Lung (tissue), 12 donors: ENCODE data around the gene DOCK1. TPM values are rescaled to one million over a fixed set of nuclear protein-coding genes. Genes with fewer than 3 reads are reported as not detected.

Experiments used
- ATAC-seq: fragments of 200-7000 bp; cut with Tn5 transposase; one replicate; pipeline ENCODE4 v1.9.1; 2020; ENCODE audit warnings: moderate number of reproducible peaks; ENCODE audit not compliant: insufficient read depth, low FRiP score
- DNase-seq, 3 donors: peaks; one replicate each; pipeline ENCODE4 v3.0.0-alpha.2; 2013 to 2017
- H3K27ac ChIP-seq, 2 donors: one replicate each; pipeline ENCODE4 v1.5.1; 2013; ENCODE audit warnings: mild to moderate bottlenecking in 2 of 2, moderate library complexity in 2 of 2, control low read depth in 1 of 2, inconsistent platforms in 1 of 2, low read depth in 1 of 2, low read length in 1 of 2
- H3K27me3 ChIP-seq, 3 donors: one replicate each; pipeline ENCODE4 v1.5.1; 2013; ENCODE audit warnings: low read length in 2 of 3; ENCODE audit not compliant: control insufficient read depth in 3 of 3, insufficient read depth in 3 of 3
- H3K36me3 ChIP-seq, 4 donors: one replicate each; pipeline ENCODE4 v1.5.1; 2013; ENCODE audit warnings: low read length in 4 of 4, mild to moderate bottlenecking in 1 of 4, moderate library complexity in 1 of 4; ENCODE audit not compliant: control insufficient read depth in 4 of 4, insufficient read depth in 4 of 4
- H3K4me1 ChIP-seq, 5 donors: one replicate each; pipeline ENCODE4 v1.5.1; 2013; ENCODE audit warnings: low read length in 5 of 5, mild to moderate bottlenecking in 2 of 5, moderate library complexity in 1 of 5; ENCODE audit not compliant: control insufficient read depth in 5 of 5, insufficient read depth in 5 of 5
- H3K4me3 ChIP-seq: one replicate; pipeline ENCODE4 v1.5.1; 2013; ENCODE audit warnings: mild to moderate bottlenecking, control low read depth, moderate library complexity
- H3K9ac ChIP-seq, 2 donors: one replicate each; pipeline ENCODE4 v1.5.1; 2013; ENCODE audit warnings: low read length in 2 of 2, control low read depth in 1 of 2; ENCODE audit not compliant: insufficient read depth in 1 of 2
- H3K9me3 ChIP-seq, 4 donors: one replicate each; pipeline ENCODE4 v1.5.1; 2013; ENCODE audit warnings: low read length in 3 of 4, mild to moderate bottlenecking in 1 of 4, moderate library complexity in 1 of 4; ENCODE audit not compliant: control insufficient read depth in 4 of 4, insufficient read depth in 3 of 4
- CTCF ChIP-seq: IDR thresholded peaks from 2 replicates; pipeline ENCODE4 v1.5.1; 2012; ENCODE audit warnings: mild to moderate bottlenecking; ENCODE audit errors: control extremely low read depth, extremely low read depth
- WGBS, 2 donors: extraction: QIAGEN DNeasy Blood & Tissue Kit; methylation state at CpG; one replicate each; pipeline ENCODE4 v1.1.7; 2013; 5-methylcytosine and 5-hydroxymethylcytosine counted together
- polyA plus RNA-seq, 2 donors: library from polyadenylated mRNA; stranded (reverse); fragments of 200-250 nt; gene quantifications; one replicate each; pipeline ENCODE4 v1.2.1, GENCODE V29; 2013
- total RNA-seq, 2 donors: library from RNA; depleted of rRNA in 1 of 2; stranded (reverse); fragments of >200 nt in 1 of 2; gene quantifications; one replicate each; pipeline ENCODE4 v1.2.1, GENCODE V29; 2014 to 2021
- donor health status: control.
- donor health status: control.
- donor health status: Bipolar disorder and iron deficiency.
- donor health status: healthy.
- donor health status: DM: yes; HTN: yes; CAD: no.

DOCK1 gene
- total and polyA plus RNA-seq, 4 donors = 11.2 to 102 (median 30.5) TPM

- no peaks in the 10 kb centered on the region for H3K4me1 ChIP-seq
- no peaks in the 10 kb centered on the region for H3K27me3 ChIP-seq
- no peak for TF ChIP-seq CTCF
- 58 to 66% methylated on average over 5 of the region's 5 CpGs for WGBS, 2 donors
- no peak for ATAC-seq
- H3K9me3 ChIP-seq = peaks cover 0 to 4% (median 0%) of the 10 kb centered on the region in 4 donors
- H3K36me3 ChIP-seq = no peaks in the 10 kb centered on the region
- DNase-seq = peak in 2 of 3 donors; percentile 24 to 33
- H3K9ac ChIP-seq = no peak overlapping the region
- no peak overlapping the region for H3K27ac ChIP-seq
- no peak overlapping the region for H3K4me3 ChIP-seq
Measured at GRCh38 chr10:127462643-127463295, 557.5 kb downstream of the DOCK1 start.

GRCh38 chr10:127463548-127463947 is 558.3 kb downstream of the DOCK1 start:
- TF ChIP-seq CTCF = no peak
- DNase-seq = no peak
- no peaks in the 10 kb centered on the region for H3K36me3 ChIP-seq
- ATAC-seq = no peak
- no peak overlapping the region for H3K4me3 ChIP-seq
- 82 to 87% methylated on average over 10 of the region's 10 CpGs for WGBS, 2 donors
- no peak overlapping the region for H3K27ac ChIP-seq
- H3K27me3 ChIP-seq = no peaks in the 10 kb centered on the region
- no peaks in the 10 kb centered on the region for H3K4me1 ChIP-seq
- peaks cover 0 to 4% (median 0%) of the 10 kb centered on the region in 4 donors for H3K9me3 ChIP-seq
- H3K9ac ChIP-seq = no peak overlapping the region

GRCh38 chr10:127464561-127464960 is 559.3 kb downstream of the DOCK1 start:
- no peak for ATAC-seq
- no peak overlapping the region for H3K4me3 ChIP-seq
- H3K9ac ChIP-seq = no peak overlapping the region
- DNase-seq = no peak
- peaks cover 0 to 4% (median 0%) of the 10 kb centered on the region in 4 donors for H3K9me3 ChIP-seq
- H3K27me3 ChIP-seq = no peaks in the 10 kb centered on the region
- H3K36me3 ChIP-seq = no peaks in the 10 kb centered on the region
- no peaks in the 10 kb centered on the region for H3K4me1 ChIP-seq
- TF ChIP-seq CTCF = no peak
- WGBS, 2 donors = 84 to 88% methylated on average over 6 of the region's 6 CpGs
- no peak overlapping the region for H3K27ac ChIP-seq

GRCh38 chr10:127467811-127468210 is 562.6 kb downstream of the DOCK1 start:
- ATAC-seq (no peak), DNase-seq (no peak)
- no peak overlapping the region for H3K4me3 ChIP-seq
- 83% methylated on average over 10 of the region's 10 CpGs for WGBS, 2 donors
- no peak overlapping the region for H3K9ac ChIP-seq
- H3K4me1 ChIP-seq = no peaks in the 10 kb centered on the region
- H3K27me3 ChIP-seq = peaks cover 0 to 7% (median 0%) of the 10 kb centered on the region in 3 donors
- no peak overlapping the region for H3K27ac ChIP-seq
- H3K36me3 ChIP-seq = no peaks in the 10 kb centered on the region
- TF ChIP-seq CTCF = no peak
- H3K9me3 ChIP-seq = no peaks in the 10 kb centered on the region
